Uterus (tissue), 4 donors: ENCODE measurements around the gene HOXC6. TPM values are rescaled to one million over a fixed set of nuclear protein-coding genes. Genes with fewer than 3 reads are reported as not detected.

ENCODE experiments used
- DNase-seq, 2 donors: peaks; one replicate each; pipeline ENCODE4 v3.0.0-alpha.2; 2019 to 2020
- H3K27ac ChIP-seq, 2 donors: fragments of 200-600 bp; sonication (generic); 1 replicate in 1 of 2; 2 replicates in 1 of 2; pipeline ENCODE4 v1.5.1; 2016 to 2018
- H3K27me3 ChIP-seq, 2 donors: fragments of 200-600 bp; sonication (generic); one replicate each; pipeline ENCODE4 v1.5.1; 2018 to 2019; ENCODE audit warnings: control low read depth in 1 of 2
- H3K36me3 ChIP-seq, 2 donors: fragments of 200-600 bp; sonication (generic); one replicate each; pipeline ENCODE4 v1.5.1; 2019; ENCODE audit warnings: control low read depth in 1 of 2
- H3K4me1 ChIP-seq, 2 donors: fragments of 200-600 bp; sonication (generic); one replicate each; pipeline ENCODE4 v1.5.1; 2018 to 2019; ENCODE audit warnings: control low read depth in 1 of 2
- H3K4me3 ChIP-seq, 2 donors: fragments of 200-600 bp; sonication (generic); 1 replicate in 1 of 2; 2 replicates in 1 of 2; pipeline ENCODE4 v1.5.1; 2018 to 2019; ENCODE audit warnings: mild to moderate bottlenecking in 1 of 2
- H3K9me3 ChIP-seq, 2 donors: fragments of 200-600 bp; sonication (generic); one replicate each; pipeline ENCODE4 v1.5.1; 2019; ENCODE audit warnings: control low read depth in 1 of 2
- CTCF ChIP-seq, 4 experiments: fragments of 200-600 bp in 2 of 4; fragments of 450-650 bp in 2 of 4; sonication (generic) in 2 of 4; IDR thresholded peaks; one replicate each; pipeline ENCODE4 v1.5.1; 2016 to 2019; ENCODE audit warnings: antibody characterized with exemption in 4 of 4, mild to moderate bottlenecking in 2 of 4, moderate library complexity in 1 of 4
- POLR2A ChIP-seq, 2 donors: fragments of 450-650 bp; IDR thresholded peaks; one replicate each; pipeline ENCODE4 v1.6.1; 2016; ENCODE audit warnings: antibody characterized with exemption in 2 of 2, mild to moderate bottlenecking in 1 of 2, moderate library complexity in 1 of 2
- intact Hi-C: fragments of 100-400 bp; cut with DNase I; formaldehyde crosslinking; loops from one replicate; pipeline ENCODE4 v1.15.1; 2023; ENCODE audit warnings: low total_unique reads
- total RNA-seq, 4 donors: library from RNA; depleted of rRNA in 3 of 4; stranded (reverse); fragments of >200 nt in 3 of 4; gene quantifications; one replicate each; pipeline versions ENCODE4 v1.1.0 to v1.2.4, GENCODE V29; 2014 to 2023
- donor health status: DM: yes; HTN: yes; CAD: no.

HOXC6 gene
- total RNA-seq, 4 donors from 2014 or later: 1.2 to 20.4 (median 2.1) TPM; not detected in 1

GRCh38 chr12:53998110-53998899 is 29.9 kb upstream of the HOXC6 start:
- Histone ChIP-seq H3K27me3 (peaks cover 37 to 74% of the 10 kb centered on the region in 2 donors), H3K4me1 (peaks cover 0 to 22% of the 10 kb centered on the region in 2 donors), H3K36me3 (no peaks in the 10 kb centered on the region), H3K27ac (no peak overlapping the region), H3K9me3 (no peaks in the 10 kb centered on the region), H3K4me3 (no peak overlapping the region)
- DNase-seq: no peak
- no peak for TF ChIP-seq POLR2A (IDR thresholded peaks at IDR 0.05)
- TF ChIP-seq CTCF (IDR thresholded peaks at IDR 0.05): no peak
- intact Hi-C loops: no loop called here

GRCh38 chr12:53998900-53999236 is 29.4 kb upstream of the HOXC6 start:
- H3K27me3 ChIP-seq: peaks cover 36 to 72% of the 10 kb centered on the region in 2 donors
- H3K4me1 ChIP-seq: peaks cover 0 to 22% of the 10 kb centered on the region in 2 donors
- intact Hi-C loops: no loop called here
- peak overlapping the region in 1 of 2 donors; percentile 49 for H3K27ac ChIP-seq
- DNase-seq: no peak
- TF ChIP-seq CTCF (IDR thresholded peaks at IDR 0.05) (no peak), POLR2A (IDR thresholded peaks at IDR 0.05) (no peak)
- H3K9me3 ChIP-seq: no peaks in the 10 kb centered on the region
- H3K36me3 ChIP-seq: no peaks in the 10 kb centered on the region
- no peak overlapping the region for H3K4me3 ChIP-seq

- H3K9me3 ChIP-seq: no peaks in the 10 kb centered on the region
- H3K36me3 ChIP-seq: no peaks in the 10 kb centered on the region
- intact Hi-C loops: no loop called here
- peak overlapping the region in 1 of 2 donors; percentile 49 for H3K27ac ChIP-seq
- peaks cover 0 to 15% of the 10 kb centered on the region in 2 donors for H3K4me1 ChIP-seq
- TF ChIP-seq POLR2A (IDR thresholded peaks at IDR 0.05): no peak
- H3K27me3 ChIP-seq: peaks cover 29 to 64% of the 10 kb centered on the region in 2 donors
- H3K4me3 ChIP-seq: peak overlapping the region; percentile 15 to 48
- peak in 1 of 2 donors; percentile 70 for DNase-seq
Observed at GRCh38 chr12:53999559-54000115, 28.6 kb upstream of the HOXC6 start.

GRCh38 chr12:54000116-54001114 is 27.8 kb upstream of the HOXC6 start, which contains the start of gene HOXC9:
TSS of gene HOXC9 (plus strand) at chr12:54000161. CDS start at chr12:54000189, 28 bp downstream.
- no peaks in the 10 kb centered on the region for H3K9me3 ChIP-seq
- no peaks in the 10 kb centered on the region for H3K36me3 ChIP-seq
- intact Hi-C loops: no loop called here
- DNase-seq: no peak
- peak within 1 kb of the TSS; percentile 15 to 48 for H3K4me3 ChIP-seq
- peak within 1 kb of the TSS in 1 of 2 donors; percentile 49 for H3K27ac ChIP-seq
- TF ChIP-seq CTCF (IDR thresholded peaks at IDR 0.05): no peak
- no peak for TF ChIP-seq POLR2A (IDR thresholded peaks at IDR 0.05)
- H3K27me3 ChIP-seq: peaks cover 23 to 57% of the 10 kb centered on the region in 2 donors
- H3K4me1 ChIP-seq: peaks cover 0 to 8% of the 10 kb centered on the region in 2 donors
